Measurements from ENCODE around the gene ZNF488.

DNA sequence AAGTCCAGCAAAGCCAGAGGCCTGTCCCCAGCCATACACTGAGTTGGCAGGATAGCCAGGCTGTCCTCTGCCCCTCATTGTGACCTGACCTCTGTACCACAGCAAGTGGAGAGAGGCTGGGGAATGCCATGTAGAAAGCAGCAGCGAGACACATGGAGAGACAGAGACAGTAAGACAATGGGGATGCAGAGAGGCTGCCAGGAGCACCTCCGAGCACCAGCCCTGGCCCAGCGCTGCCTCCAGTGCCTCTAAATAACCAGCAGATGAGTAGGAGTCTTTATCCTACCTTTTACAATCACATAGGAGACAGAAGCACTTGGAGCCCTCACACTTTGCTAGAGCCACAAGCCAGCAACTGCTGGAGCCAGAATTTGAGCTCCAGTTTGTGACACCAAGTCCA lies 53.7 kb downstream of the ZNF488 start:
- TF ChIP-seq POLR2AphosphoS5 (IDR thresholded peaks at IDR 0.05) (no peak), POLR2A (IDR thresholded peaks at IDR 0.05) (no peak)
- TF ChIP-seq, protein P1, sequence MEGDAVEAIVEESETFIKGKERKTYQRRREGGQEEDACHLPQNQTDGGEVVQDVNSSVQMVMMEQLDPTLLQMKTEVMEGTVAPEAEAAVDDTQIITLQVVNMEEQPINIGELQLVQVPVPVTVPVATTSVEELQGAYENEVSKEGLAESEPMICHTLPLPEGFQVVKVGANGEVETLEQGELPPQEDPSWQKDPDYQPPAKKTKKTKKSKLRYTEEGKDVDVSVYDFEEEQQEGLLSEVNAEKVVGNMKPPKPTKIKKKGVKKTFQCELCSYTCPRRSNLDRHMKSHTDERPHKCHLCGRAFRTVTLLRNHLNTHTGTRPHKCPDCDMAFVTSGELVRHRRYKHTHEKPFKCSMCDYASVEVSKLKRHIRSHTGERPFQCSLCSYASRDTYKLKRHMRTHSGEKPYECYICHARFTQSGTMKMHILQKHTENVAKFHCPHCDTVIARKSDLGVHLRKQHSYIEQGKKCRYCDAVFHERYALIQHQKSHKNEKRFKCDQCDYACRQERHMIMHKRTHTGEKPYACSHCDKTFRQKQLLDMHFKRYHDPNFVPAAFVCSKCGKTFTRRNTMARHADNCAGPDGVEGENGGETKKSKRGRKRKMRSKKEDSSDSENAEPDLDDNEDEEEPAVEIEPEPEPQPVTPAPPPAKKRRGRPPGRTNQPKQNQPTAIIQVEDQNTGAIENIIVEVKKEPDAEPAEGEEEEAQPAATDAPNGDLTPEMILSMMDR (IDR thresholded peaks at IDR 0.05) = no peak

Measured in suprapubic skin (tissue), 4 donors.